Measurements from ENCODE around the gene TM4SF18. TPM values are rescaled to one million over a fixed set of nuclear protein-coding genes. Genes with fewer than 3 reads are reported as not detected.

TM4SF18 gene
- polyA plus RNA-seq, 1 of the 3 experiments (the other 2 are of a cell fraction): 0.30 TPM

DNA sequence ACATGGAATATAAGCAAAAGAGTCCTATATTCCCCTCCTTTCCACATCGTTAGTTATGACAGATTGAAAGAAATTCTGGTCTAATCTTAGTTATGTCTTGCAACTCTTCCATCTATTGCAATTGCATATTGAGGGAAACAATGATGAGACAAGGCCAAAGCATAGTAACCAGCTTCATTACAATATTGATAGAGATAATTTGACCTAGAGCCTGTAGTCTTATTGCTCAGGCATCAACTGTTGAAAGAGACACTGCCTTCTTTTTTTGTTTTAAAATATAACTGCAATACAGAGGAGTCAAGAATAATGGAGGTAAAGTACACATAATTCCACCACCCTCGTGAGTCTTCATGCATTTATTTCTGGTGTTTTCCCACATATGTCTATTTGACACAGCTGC lies 2.0 kb downstream of the TM4SF18 start:
- TF ChIP-seq, protein P1, sequence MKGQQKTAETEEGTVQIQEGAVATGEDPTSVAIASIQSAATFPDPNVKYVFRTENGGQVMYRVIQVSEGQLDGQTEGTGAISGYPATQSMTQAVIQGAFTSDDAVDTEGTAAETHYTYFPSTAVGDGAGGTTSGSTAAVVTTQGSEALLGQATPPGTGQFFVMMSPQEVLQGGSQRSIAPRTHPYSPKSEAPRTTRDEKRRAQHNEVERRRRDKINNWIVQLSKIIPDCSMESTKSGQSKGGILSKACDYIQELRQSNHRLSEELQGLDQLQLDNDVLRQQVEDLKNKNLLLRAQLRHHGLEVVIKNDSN (IDR thresholded peaks at IDR 0.05; ENCODE audit: borderline replicate concordance, low read depth): no peak
- TF ChIP-seq TEAD4 (IDR thresholded peaks at IDR 0.05; ENCODE audit: borderline replicate concordance, insufficient read depth): no peak
- no peak for TF ChIP-seq SIN3A (IDR thresholded peaks at IDR 0.05; ENCODE audit: borderline replicate concordance, low read depth, low read length)
- TF ChIP-seq EZH2phosphoT487 (IDR thresholded peaks at IDR 0.05; ENCODE audit: borderline replicate concordance, low read depth): no peak
- no peak for TF ChIP-seq NRF1 (IDR thresholded peaks at IDR 0.05; ENCODE audit: low read depth, low read length)
- no peak for TF ChIP-seq GATA2 (CRISPR knock-in tag; IDR thresholded peaks at IDR 0.05)
- TF ChIP-seq MEF2A (IDR thresholded peaks at IDR 0.05; ENCODE audit: borderline replicate concordance, low read depth): no peak
- TF ChIP-seq, protein P2, sequence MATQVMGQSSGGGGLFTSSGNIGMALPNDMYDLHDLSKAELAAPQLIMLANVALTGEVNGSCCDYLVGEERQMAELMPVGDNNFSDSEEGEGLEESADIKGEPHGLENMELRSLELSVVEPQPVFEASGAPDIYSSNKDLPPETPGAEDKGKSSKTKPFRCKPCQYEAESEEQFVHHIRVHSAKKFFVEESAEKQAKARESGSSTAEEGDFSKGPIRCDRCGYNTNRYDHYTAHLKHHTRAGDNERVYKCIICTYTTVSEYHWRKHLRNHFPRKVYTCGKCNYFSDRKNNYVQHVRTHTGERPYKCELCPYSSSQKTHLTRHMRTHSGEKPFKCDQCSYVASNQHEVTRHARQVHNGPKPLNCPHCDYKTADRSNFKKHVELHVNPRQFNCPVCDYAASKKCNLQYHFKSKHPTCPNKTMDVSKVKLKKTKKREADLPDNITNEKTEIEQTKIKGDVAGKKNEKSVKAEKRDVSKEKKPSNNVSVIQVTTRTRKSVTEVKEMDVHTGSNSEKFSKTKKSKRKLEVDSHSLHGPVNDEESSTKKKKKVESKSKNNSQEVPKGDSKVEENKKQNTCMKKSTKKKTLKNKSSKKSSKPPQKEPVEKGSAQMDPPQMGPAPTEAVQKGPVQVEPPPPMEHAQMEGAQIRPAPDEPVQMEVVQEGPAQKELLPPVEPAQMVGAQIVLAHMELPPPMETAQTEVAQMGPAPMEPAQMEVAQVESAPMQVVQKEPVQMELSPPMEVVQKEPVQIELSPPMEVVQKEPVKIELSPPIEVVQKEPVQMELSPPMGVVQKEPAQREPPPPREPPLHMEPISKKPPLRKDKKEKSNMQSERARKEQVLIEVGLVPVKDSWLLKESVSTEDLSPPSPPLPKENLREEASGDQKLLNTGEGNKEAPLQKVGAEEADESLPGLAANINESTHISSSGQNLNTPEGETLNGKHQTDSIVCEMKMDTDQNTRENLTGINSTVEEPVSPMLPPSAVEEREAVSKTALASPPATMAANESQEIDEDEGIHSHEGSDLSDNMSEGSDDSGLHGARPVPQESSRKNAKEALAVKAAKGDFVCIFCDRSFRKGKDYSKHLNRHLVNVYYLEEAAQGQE (IDR thresholded peaks at IDR 0.05; ENCODE audit: low read depth, low read length): no peak
- TF ChIP-seq CHD2 (IDR thresholded peaks at IDR 0.05; ENCODE audit: low read length, partially characterized antibody): no peak
- no peak for TF ChIP-seq CTCF (IDR thresholded peaks at IDR 0.05)
- no peak for TF ChIP-seq PBX3 (IDR thresholded peaks at IDR 0.05)
- TF ChIP-seq FOXM1 (IDR thresholded peaks at IDR 0.05; ENCODE audit: low read depth): no peak
- TF ChIP-seq USF2 (IDR thresholded peaks at IDR 0.05; ENCODE audit: borderline replicate concordance, low read depth, low read length): no peak
- TF ChIP-seq JUND (IDR thresholded peaks at IDR 0.05): no peak
- Histone ChIP-seq H2AFZ (ENCODE audit: low read depth) (no peak overlapping the region), H3K9ac (no peak overlapping the region), H3K4me2 (no peak overlapping the region), H3K36me3 (replicated peaks in 1 of 2; ENCODE audit: control insufficient read depth in 1 of 2, insufficient read depth in 2 of 2, low read length in 1 of 2) (no peaks in the 10 kb centered on the region), H3K9me3 (no peaks in the 10 kb centered on the region), H3K27ac (ENCODE audit: low read depth in 2 of 2, low read length in 1 of 2) (peak overlapping the region; percentile 31 to 34; a peak in 2 of 4 replicates), H3K4me3 (ENCODE audit: low read depth in 2 of 2, low read length in 1 of 2) (no peak overlapping the region), H3K4me1 (ENCODE audit: control insufficient read depth in 1 of 2, insufficient read depth in 2 of 2, low read depth in 1 of 2, low read length in 1 of 2) (peaks cover 7 to 30% of the 10 kb centered on the region in 2 experiments; a peak in 3 of 4 replicates), H3K9me2 (no peaks in the 10 kb centered on the region), H3F3A (replicated peaks; ENCODE audit: insufficient read depth) (peaks cover 15% of the 10 kb centered on the region), H3K27me3 (ENCODE audit: insufficient read depth) (no peaks in the 10 kb centered on the region), H4K20me1 (ENCODE audit: insufficient read depth) (no peaks in the 10 kb centered on the region), H3K79me2 (ENCODE audit: insufficient read depth) (no peaks in the 10 kb centered on the region)
- WGBS (ENCODE audit: low lambda C conversion rate): 72% methylated on average over 2 of the region's 2 CpGs
- no peak for DNase-seq
- ChIA-PET POLR2A (no interaction called here), CTCF (interaction anchor here (0.8 to 1.4 kb wide), 4 partner anchors 148 to 606 kb away, joined by 3 read pairs; no protein-coding TSS in a partner anchor)
